GM12878 (cell line): ENCODE measurements around the gene BEST1. TPM values are rescaled to one million over a fixed set of nuclear protein-coding genes. Genes with fewer than 3 reads are reported as not detected.

Experiments used
- E2F8 ChIP-seq: fragments of 450-650 bp; IDR thresholded peaks from 2 replicates; pipeline ENCODE4 v1.6.1; 2018; ENCODE audit warnings: mild to moderate bottlenecking, low read depth, moderate library complexity; ENCODE audit not compliant: partially characterized antibody
- EED ChIP-seq: sonication (generic); IDR thresholded peaks from 2 replicates; pipeline ENCODE4 v1.6.1; 2016; ENCODE audit warnings: antibody characterized with exemption, low read depth
- ETV6 ChIP-seq, 2 experiments: fragments of 450-650 bp in 1 of 2; IDR thresholded peaks in 1 of 2; conservative IDR thresholded peaks in 1 of 2; 2 replicates each; pipeline ENCODE4 v1.6.1; 2014; ENCODE audit warnings: antibody characterized with exemption in 1 of 2, borderline replicate concordance in 1 of 2, low read depth in 1 of 2, mild to moderate bottlenecking in 1 of 2, moderate library complexity in 1 of 2
- FOXK2 ChIP-seq: fragments of 450-650 bp; IDR thresholded peaks from 2 replicates; pipeline ENCODE4 v1.6.1; 2017; ENCODE audit warnings: mild to moderate bottlenecking, moderate library complexity
- HDGF ChIP-seq: fragments of 450-650 bp; IDR thresholded peaks from 2 replicates; pipeline ENCODE4 v1.6.1; 2016; ENCODE audit warnings: antibody characterized with exemption
- NR2C2 ChIP-seq: IDR thresholded peaks from 2 replicates; pipeline ENCODE4 v1.6.1; 2011; ENCODE audit warnings: borderline replicate concordance, low read depth; ENCODE audit not compliant: control insufficient read depth, insufficient read length
- POLR2A ChIP-seq: IDR thresholded peaks from 2 replicates; pipeline ENCODE4 v1.6.1; 2011; ENCODE audit warnings: low read depth, mild to moderate bottlenecking, low read length
- POLR2AphosphoS5 ChIP-seq: IDR thresholded peaks from 2 replicates; pipeline ENCODE4 v1.6.1; 2011; ENCODE audit warnings: mild to moderate bottlenecking, low read length, inconsistent platforms
- POU2F2 ChIP-seq: IDR thresholded peaks from 3 replicates; pipeline ENCODE4 v1.6.1; 2011; ENCODE audit warnings: low read depth, mild to moderate bottlenecking, low read length, borderline replicate concordance
- RAD51 ChIP-seq: fragments of 450-650 bp; IDR thresholded peaks from 2 replicates; pipeline ENCODE4 v1.6.1; 2016; ENCODE audit warnings: moderate library complexity, mild to moderate bottlenecking, inconsistent platforms
- RBBP5 ChIP-seq: fragments of 200-600 bp; sonication (generic); conservative IDR thresholded peaks from 2 replicates; pipeline ENCODE4 v1.6.1; 2016
- RUNX3 ChIP-seq: IDR thresholded peaks from 2 replicates; pipeline ENCODE4 v1.6.1; 2012; ENCODE audit warnings: low read length, inconsistent platforms
- ZBTB11 ChIP-seq: fragments of 450-650 bp; formaldehyde crosslinking; IDR thresholded peaks from 2 replicates; pipeline ENCODE4 v1.5.0; 2022; ENCODE audit warnings: mild to moderate bottlenecking, missing genetic modification characterization
- polyA plus RNA-seq, 11 experiments: library from polyadenylated mRNA; depleted of rRNA in 4 of 11; unstranded in 6 of 11; stranded (reverse) in 5 of 11; fragments of >200 nt; fragmentation: Nextera tagmentation in 4 of 11; fragmentation: Illumina TruSeq in 1 of 11; extraction: Ambion mirVana in 4 of 11; extraction: Trizol in 1 of 11; gene quantifications; 1 replicate in 1 of 11; 2 replicates in 10 of 11; pipeline versions ENCODE4 v1.2.1 to v1.2.3, GENCODE V29; 2011 to 2016; ENCODE audit warnings: inconsistent platforms in 2 of 11, missing spikeins in 2 of 11, low read depth in 1 of 11
- total RNA-seq, 4 experiments: library from RNA; depleted of rRNA in 3 of 4; stranded (reverse); fragments of >200 nt in 3 of 4; fragmentation: Illumina TruSeq in 1 of 4; extraction: Trizol in 1 of 4; gene quantifications; 2 replicates each; pipeline versions ENCODE4 v1.2.1 to v1.2.3, GENCODE V29; 2013 to 2021
- TF ChIP-seq, protein P1 (sequence below): IDR thresholded peaks from 2 replicates; pipeline ENCODE4 v1.6.1; 2011; ENCODE audit warnings: borderline replicate concordance, low read depth, mild to moderate bottlenecking, moderate library complexity, mixed read lengths, low read length; ENCODE audit not compliant: insufficient read depth; ENCODE audit errors: extremely low read length
- TF ChIP-seq, protein P2 (sequence below): IDR thresholded peaks from 2 replicates; pipeline ENCODE4 v1.6.1; 2011; ENCODE audit warnings: low read depth, low read length, improper control_type of control experiment, borderline replicate concordance
- TF ChIP-seq, protein P3 (sequence below), 3 experiments: IDR thresholded peaks in 2 of 3; conservative IDR thresholded peaks in 1 of 3; 2 replicates each; pipeline ENCODE4 v1.5.1; 2011; ENCODE audit warnings: low read depth in 3 of 3, low read length in 3 of 3, mild to moderate bottlenecking in 3 of 3, control low read depth in 2 of 3, moderate library complexity in 2 of 3, inconsistent platforms in 1 of 3, mixed read lengths in 1 of 3; ENCODE audit not compliant: control insufficient read depth in 2 of 3, insufficient read depth in 1 of 3; ENCODE audit errors: extremely low read depth in 1 of 3

Gene BEST1
- total and polyA plus RNA-seq, 10 of the 15 experiments (the other 5 are each of a cell fraction or from before 2014, with no cell fraction given), result 0.03 to 3.4 (median 0.15) TPM; not detected in 1

DNA sequence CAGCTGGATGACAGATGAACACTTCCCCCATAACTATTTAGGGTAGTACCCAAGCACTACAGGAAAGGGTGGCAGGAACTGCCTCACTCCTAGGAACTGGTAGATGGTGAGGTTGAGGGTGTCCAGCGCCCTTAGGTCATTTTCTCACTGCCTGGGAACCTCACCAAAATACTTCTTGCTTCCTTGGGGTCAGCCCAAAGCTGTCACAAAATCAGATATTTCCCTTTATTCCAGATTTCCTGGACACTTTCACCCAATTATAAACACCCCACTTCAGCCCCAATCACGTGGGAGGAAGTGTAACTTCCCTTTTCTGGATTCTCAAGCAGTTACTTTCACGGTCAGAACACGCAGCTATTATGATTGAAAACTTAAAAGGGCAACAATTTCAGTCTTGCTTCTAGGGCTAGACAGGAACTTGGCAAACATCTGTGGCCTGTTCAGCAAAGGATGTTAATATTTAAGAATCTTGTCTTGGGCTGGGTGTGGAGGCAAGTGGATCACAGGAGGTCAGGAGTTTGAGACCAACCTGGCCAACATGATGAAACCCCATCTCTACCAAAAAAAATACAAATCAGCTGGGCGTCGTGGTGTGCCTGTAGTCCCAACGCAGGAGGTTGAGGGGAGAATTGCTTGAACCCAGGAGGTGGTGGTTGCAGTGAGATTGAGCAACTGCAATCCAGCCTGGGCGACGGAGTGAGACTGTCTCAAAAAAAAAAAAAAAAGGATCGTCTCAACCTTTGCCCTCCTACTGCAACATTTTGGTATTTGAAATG is 13.3 kb downstream of the BEST1 start (continued):
- TF ChIP-seq POU2F2 (peak; percentile 4; the same call in 1 of the 3 replicates), POLR2AphosphoS5 (peak; percentile 30; the same call in 1 of the 2 replicates), RBBP5 (no peak), FOXK2 (peak; percentile 49; the same call in 1 of the 2 replicates), RAD51 (peak; percentile 92), NR2C2 (no peak), EED (peak; percentile 25; the same call in 1 of the 2 replicates), HDGF (peak; percentile 33; the same call in 1 of the 2 replicates), ZBTB11 (CRISPR knock-in tag) (no peak), ETV6 (conservative IDR thresholded peaks at IDR 0.05 in 1 of 2, IDR thresholded peaks at IDR 0.05 in 1 of 2; ENCODE audit: borderline replicate concordance in 1 of 2, low read depth in 1 of 2) (peak in 1 of 2 experiments; percentile 63; a peak in 2 of 4 replicates), RUNX3 (peak; percentile 32), POLR2A (peak; percentile 13; the same call in 1 of the 2 replicates), E2F8 (peak; percentile 39)
- TF ChIP-seq, protein P1, sequence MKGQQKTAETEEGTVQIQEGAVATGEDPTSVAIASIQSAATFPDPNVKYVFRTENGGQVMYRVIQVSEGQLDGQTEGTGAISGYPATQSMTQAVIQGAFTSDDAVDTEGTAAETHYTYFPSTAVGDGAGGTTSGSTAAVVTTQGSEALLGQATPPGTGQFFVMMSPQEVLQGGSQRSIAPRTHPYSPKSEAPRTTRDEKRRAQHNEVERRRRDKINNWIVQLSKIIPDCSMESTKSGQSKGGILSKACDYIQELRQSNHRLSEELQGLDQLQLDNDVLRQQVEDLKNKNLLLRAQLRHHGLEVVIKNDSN, result peak; percentile 11
- TF ChIP-seq, protein P2, sequence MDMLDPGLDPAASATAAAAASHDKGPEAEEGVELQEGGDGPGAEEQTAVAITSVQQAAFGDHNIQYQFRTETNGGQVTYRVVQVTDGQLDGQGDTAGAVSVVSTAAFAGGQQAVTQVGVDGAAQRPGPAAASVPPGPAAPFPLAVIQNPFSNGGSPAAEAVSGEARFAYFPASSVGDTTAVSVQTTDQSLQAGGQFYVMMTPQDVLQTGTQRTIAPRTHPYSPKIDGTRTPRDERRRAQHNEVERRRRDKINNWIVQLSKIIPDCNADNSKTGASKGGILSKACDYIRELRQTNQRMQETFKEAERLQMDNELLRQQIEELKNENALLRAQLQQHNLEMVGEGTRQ, result peak; percentile 33; the same call in 1 of the 2 replicates
- TF ChIP-seq, protein P3, sequence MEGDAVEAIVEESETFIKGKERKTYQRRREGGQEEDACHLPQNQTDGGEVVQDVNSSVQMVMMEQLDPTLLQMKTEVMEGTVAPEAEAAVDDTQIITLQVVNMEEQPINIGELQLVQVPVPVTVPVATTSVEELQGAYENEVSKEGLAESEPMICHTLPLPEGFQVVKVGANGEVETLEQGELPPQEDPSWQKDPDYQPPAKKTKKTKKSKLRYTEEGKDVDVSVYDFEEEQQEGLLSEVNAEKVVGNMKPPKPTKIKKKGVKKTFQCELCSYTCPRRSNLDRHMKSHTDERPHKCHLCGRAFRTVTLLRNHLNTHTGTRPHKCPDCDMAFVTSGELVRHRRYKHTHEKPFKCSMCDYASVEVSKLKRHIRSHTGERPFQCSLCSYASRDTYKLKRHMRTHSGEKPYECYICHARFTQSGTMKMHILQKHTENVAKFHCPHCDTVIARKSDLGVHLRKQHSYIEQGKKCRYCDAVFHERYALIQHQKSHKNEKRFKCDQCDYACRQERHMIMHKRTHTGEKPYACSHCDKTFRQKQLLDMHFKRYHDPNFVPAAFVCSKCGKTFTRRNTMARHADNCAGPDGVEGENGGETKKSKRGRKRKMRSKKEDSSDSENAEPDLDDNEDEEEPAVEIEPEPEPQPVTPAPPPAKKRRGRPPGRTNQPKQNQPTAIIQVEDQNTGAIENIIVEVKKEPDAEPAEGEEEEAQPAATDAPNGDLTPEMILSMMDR (IDR thresholded peaks at IDR 0.05 in 2 of 3, conservative IDR thresholded peaks at IDR 0.05 in 1 of 3; ENCODE audit: control insufficient read depth in 2 of 3, extremely low read depth in 1 of 3, insufficient read depth in 1 of 3, low read depth in 3 of 3, low read length in 3 of 3), result no peak
